MM.1S (cell line): Measurements from ENCODE around the gene FAM193A.

Source experiments
- DNase-seq: peaks from one replicate; pipeline ENCODE4 v3.0.0-alpha.2; 2015
- H2AFZ ChIP-seq: fragments of 300-600 bp; sonication (generic); 2 replicates; pipeline ENCODE4 v1.6.0; 2016; ENCODE audit warnings: antibody characterized with exemption, low read length
- H3F3A ChIP-seq: fragments of 300-600 bp; sonication (generic); 2 replicates; pipeline ENCODE4 v1.6.1; 2016; ENCODE audit warnings: mild to moderate bottlenecking, antibody characterized with exemption, low read length, moderate library complexity, mixed read lengths; ENCODE audit not compliant: insufficient read depth
- H3K27ac ChIP-seq: fragments of 300-600 bp; sonication (generic); 2 replicates; pipeline ENCODE4 v1.5.1; 2016; ENCODE audit warnings: mild to moderate bottlenecking, low read length
- H3K27me3 ChIP-seq: fragments of 300-600 bp; sonication (generic); replicated peaks from 2 replicates; pipeline ENCODE4 v1.6.0; 2016; ENCODE audit warnings: low read length; ENCODE audit not compliant: insufficient read depth
- H3K36me3 ChIP-seq: fragments of 300-600 bp; sonication (generic); replicated peaks from 2 replicates; pipeline ENCODE4 v1.6.1; 2016; ENCODE audit warnings: mild to moderate bottlenecking, low read length, mixed read lengths; ENCODE audit not compliant: insufficient read depth
- H3K4me1 ChIP-seq: fragments of 300-600 bp; sonication (generic); 2 replicates; pipeline ENCODE4 v1.6.1; 2016; ENCODE audit warnings: low read length, mixed read lengths
- H3K4me2 ChIP-seq: fragments of 300-600 bp; sonication (generic); 2 replicates; pipeline ENCODE4 v1.6.0; 2016; ENCODE audit warnings: low read depth, low read length
- H3K4me3 ChIP-seq: fragments of 300-600 bp; sonication (generic); 2 replicates; pipeline ENCODE4 v1.5.1; 2016; ENCODE audit warnings: low read length, mixed read lengths
- H3K79me2 ChIP-seq: fragments of 300-600 bp; sonication (generic); 2 replicates; pipeline ENCODE4 v1.6.1; 2016; ENCODE audit warnings: mixed run types, low read length, mixed read lengths
- H3K9ac ChIP-seq: fragments of 300-600 bp; sonication (generic); 2 replicates; pipeline ENCODE4 v1.6.1; 2016; ENCODE audit warnings: low read length, mixed read lengths
- H3K9me2 ChIP-seq: fragments of 300-600 bp; sonication (generic); replicated peaks from 2 replicates; pipeline ENCODE4 v1.6.1; 2016; ENCODE audit warnings: mild to moderate bottlenecking, low read length, mixed read lengths; ENCODE audit not compliant: insufficient read depth
- H3K9me3 ChIP-seq: fragments of 300-600 bp; sonication (generic); replicated peaks from 2 replicates; pipeline ENCODE4 v1.6.1; 2016; ENCODE audit warnings: mild to moderate bottlenecking, low read length, mixed read lengths; ENCODE audit not compliant: insufficient read depth
- H4K20me1 ChIP-seq: fragments of 300-600 bp; sonication (generic); 2 replicates; pipeline ENCODE4 v1.6.1; 2016; ENCODE audit warnings: mild to moderate bottlenecking, low read length, moderate library complexity, mixed read lengths; ENCODE audit not compliant: insufficient read depth
- CTCF ChIP-seq: fragments of 300-600 bp; sonication (generic); IDR thresholded peaks from 2 replicates; pipeline ENCODE4 v1.5.1; 2016; ENCODE audit warnings: antibody characterized with exemption, low read length, mixed read lengths
- EZH2 ChIP-seq: fragments of 300-600 bp; sonication (generic); optimal IDR thresholded peaks from 2 replicates; pipeline ENCODE3; 2017; ENCODE audit warnings: low read depth, mild to moderate bottlenecking, antibody characterized with exemption, low read length, mixed read lengths
- EZH2phosphoT487 ChIP-seq: fragments of 300-600 bp; sonication (generic); IDR thresholded peaks from 2 replicates; pipeline ENCODE4 v1.6.1; 2018; ENCODE audit warnings: antibody characterized with exemption, low read length

FAM193A gene

GRCh38 chr4:2515830-2516550 is 20.5 kb upstream of the FAM193A start:
- Histone ChIP-seq H3K27me3 (no peaks in the 10 kb centered on the region), H3K4me2 (no peak overlapping the region), H3K9ac (no peak overlapping the region), H3K4me3 (no peak overlapping the region), H2AFZ (no peak overlapping the region), H3K27ac (no peak overlapping the region), H3K9me3 (no peaks in the 10 kb centered on the region), H3K36me3 (no peaks in the 10 kb centered on the region), H3K9me2 (no peaks in the 10 kb centered on the region), H3F3A (no peaks in the 10 kb centered on the region), H3K79me2 (peaks cover under 1% of the 10 kb centered on the region; the same call in 1 of the 2 replicates), H3K4me1 (no peaks in the 10 kb centered on the region), H4K20me1 (no peaks in the 10 kb centered on the region)
- DNase-seq = no peak
- TF ChIP-seq EZH2 (no peak), EZH2phosphoT487 (no peak), CTCF (no peak)

- Histone ChIP-seq H3K9me2 (no peaks in the 10 kb centered on the region), H3K27me3 (no peaks in the 10 kb centered on the region), H3K27ac (no peak overlapping the region), H3K9ac (no peak overlapping the region), H3K4me3 (no peak overlapping the region), H3K4me1 (no peaks in the 10 kb centered on the region), H3K36me3 (no peaks in the 10 kb centered on the region), H3K79me2 (no peaks in the 10 kb centered on the region), H4K20me1 (no peaks in the 10 kb centered on the region), H3K4me2 (no peak overlapping the region), H3K9me3 (no peaks in the 10 kb centered on the region), H2AFZ (no peak overlapping the region), H3F3A (no peaks in the 10 kb centered on the region)
- TF ChIP-seq CTCF (no peak), EZH2phosphoT487 (no peak), EZH2 (no peak)
- DNase-seq = no peak
Observed at GRCh38 chr4:2516635-2517034, 19.8 kb upstream of the FAM193A start.

DNA sequence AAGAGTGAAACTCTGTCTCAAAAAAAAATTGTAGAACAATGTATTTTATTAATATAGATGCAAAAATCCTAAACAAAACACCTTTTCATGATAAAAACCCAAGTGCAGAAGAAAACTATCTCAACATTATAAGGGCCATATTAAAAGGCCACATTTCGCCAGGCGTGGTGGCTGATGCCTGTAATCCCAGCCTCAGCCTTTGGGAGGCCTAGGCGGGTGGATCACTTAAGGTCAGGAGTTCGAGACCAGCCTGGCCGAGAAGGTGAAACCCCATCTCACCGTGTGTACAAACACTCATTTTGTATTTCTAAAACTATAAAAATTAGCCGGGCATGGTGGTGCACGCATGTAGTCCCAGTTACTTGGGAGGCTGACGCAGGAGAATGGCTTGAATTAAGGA is 9.9 kb upstream of the FAM193A start:
- no peaks in the 10 kb centered on the region for H3K4me1 ChIP-seq
- TF ChIP-seq EZH2phosphoT487 (no peak), EZH2 (no peak), CTCF (no peak)
- H3K27ac ChIP-seq = no peak overlapping the region

More for the DNA sequence above, 9.9 kb upstream of the FAM193A start:
- Histone ChIP-seq H4K20me1 (no peaks in the 10 kb centered on the region), H3K9me3 (no peaks in the 10 kb centered on the region), H3K79me2 (no peaks in the 10 kb centered on the region), H3K4me3 (no peak overlapping the region), H3K27me3 (no peaks in the 10 kb centered on the region), H3K36me3 (no peaks in the 10 kb centered on the region), H3K4me2 (no peak overlapping the region), H2AFZ (no peak overlapping the region), H3K9ac (no peak overlapping the region), H3F3A (no peaks in the 10 kb centered on the region), H3K9me2 (no peaks in the 10 kb centered on the region)
- no peak for DNase-seq
